ENCODE results near the gene ELAVL1. TPM values are rescaled to one million over a fixed set of nuclear protein-coding genes. Genes with fewer than 3 reads are reported as not detected.

The ELAVL1 gene
- total and polyA plus RNA-seq, 2 of the 13 experiments (the other 11 are each of a cell fraction or from before 2014, with no cell fraction given) = 27.9 to 38.4 TPM

DNA sequence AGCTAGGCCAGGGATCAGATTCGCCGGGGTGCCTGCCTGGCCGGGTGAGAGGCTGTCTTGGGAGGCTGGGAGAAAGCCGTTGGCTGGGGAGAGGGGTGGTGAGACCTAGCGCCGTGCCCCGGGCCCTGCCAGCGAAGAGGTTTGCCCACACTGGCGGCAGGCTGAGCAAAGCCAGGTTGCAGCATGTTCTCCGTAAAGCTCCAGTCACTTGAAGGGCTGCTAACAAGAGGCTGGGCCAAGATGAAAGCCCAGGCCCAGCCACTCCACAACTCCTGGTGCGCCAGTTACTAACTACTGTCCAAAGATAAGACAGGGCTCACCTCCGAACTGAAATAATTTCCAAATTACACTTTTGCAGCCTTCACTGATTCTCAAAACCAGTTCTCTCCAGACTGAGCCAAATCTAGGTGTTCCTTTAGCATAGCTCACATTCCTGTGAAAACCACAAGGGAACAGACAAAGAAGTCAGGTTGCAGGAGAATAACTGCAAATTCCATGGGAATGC, 16.3 kb downstream of the ELAVL1 start (continued):
- TF ChIP-seq, protein P1, sequence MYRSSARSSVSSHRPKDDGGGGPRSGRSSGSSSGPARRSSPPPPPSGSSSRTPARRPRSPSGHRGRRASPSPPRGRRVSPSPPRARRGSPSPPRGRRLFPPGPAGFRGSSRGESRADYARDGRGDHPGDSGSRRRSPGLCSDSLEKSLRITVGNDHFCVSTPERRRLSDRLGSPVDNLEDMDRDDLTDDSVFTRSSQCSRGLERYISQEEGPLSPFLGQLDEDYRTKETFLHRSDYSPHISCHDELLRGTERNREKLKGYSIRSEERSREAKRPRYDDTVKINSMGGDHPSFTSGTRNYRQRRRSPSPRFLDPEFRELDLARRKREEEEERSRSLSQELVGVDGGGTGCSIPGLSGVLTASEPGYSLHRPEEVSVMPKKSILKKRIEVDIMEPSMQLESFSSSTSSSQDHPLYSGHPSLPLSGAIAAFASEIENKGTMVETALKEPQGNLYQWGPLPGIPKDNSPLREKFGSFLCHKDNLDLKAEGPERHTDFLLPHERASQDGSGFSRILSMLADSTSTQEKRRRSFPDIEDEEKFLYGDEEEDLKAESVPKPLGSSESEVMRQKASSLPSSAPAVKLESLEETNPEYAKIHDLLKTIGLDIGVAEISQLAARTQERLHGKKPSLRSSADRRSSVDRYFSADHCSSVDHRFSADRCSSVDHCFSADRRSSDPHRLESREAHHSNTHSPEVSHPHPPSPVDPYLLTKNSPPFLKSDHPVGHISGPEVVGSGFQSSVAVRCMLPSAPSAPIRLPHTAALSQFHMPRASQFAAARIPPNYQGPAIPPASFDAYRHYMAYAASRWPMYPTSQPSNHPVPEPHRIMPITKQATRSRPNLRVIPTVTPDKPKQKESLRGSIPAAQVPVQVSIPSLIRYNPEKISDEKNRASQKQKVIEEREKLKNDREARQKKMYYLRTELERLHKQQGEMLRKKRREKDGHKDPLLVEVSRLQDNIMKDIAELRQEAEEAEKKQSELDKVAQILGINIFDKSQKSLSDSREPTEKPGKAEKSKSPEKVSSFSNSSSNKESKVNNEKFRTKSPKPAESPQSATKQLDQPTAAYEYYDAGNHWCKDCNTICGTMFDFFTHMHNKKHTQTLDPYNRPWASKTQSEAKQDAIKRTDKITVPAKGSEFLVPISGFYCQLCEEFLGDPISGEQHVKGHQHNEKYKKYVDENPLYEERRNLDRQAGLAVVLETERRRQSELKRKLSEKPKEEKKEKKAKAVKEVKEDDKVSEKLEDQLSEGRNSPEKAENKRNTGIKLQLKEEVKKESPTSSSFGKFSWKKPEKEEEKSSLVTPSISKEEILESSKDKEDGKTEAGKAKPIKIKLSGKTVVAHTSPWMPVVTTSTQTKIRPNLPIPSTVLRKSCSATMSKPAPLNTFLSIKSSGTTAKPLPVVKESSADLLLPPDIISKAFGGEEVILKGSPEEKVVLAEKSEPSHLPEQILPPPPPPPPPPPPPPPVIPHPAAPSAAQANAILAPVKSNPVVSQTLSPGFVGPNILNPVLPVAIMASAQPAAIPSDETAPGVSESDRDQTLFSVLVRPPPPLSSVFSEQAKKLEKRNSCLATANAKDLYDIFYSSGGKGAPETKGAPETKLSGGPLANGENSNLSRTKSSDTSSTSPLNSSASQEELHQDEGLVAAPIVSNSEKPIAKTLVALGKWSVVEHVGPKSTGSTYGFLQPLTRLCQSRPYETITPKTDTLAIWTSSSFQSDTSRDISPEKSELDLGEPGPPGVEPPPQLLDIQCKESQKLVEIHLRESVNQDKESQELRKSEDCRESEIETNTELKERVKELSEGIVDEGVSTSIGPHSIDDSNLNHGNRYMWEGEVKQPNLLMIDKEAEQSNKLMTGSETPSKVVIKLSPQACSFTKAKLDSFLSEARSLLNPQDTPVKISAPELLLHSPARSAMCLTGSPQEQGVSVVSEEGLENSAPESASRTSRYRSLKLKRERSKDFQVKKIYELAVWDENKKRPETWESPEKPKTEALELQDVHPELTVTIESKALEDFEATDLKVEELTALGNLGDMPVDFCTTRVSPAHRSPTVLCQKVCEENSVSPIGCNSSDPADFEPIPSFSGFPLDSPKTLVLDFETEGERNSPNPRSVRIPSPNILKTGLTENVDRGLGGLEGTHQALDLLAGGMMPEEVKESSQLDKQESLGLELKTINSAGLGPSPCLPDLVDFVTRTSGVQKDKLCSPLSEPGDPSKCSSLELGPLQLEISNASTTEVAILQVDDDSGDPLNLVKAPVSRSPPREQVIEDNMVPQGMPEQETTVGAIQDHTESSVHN (CRISPR knock-in tag; IDR thresholded peaks at IDR 0.05) = no peak
- TF ChIP-seq NFE2L2 (IDR thresholded peaks at IDR 0.05; ENCODE audit: low read length) (no peak), ZNF337 (CRISPR knock-in tag; IDR thresholded peaks at IDR 0.05; ENCODE audit: borderline replicate concordance, low read depth) (no peak), AHR (CRISPR knock-in tag; IDR thresholded peaks at IDR 0.05) (no peak), MIER3 (CRISPR knock-in tag; IDR thresholded peaks at IDR 0.05; ENCODE audit: borderline replicate concordance) (no peak)
- TF ChIP-seq, protein P2, sequence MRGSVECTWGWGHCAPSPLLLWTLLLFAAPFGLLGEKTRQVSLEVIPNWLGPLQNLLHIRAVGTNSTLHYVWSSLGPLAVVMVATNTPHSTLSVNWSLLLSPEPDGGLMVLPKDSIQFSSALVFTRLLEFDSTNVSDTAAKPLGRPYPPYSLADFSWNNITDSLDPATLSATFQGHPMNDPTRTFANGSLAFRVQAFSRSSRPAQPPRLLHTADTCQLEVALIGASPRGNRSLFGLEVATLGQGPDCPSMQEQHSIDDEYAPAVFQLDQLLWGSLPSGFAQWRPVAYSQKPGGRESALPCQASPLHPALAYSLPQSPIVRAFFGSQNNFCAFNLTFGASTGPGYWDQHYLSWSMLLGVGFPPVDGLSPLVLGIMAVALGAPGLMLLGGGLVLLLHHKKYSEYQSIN (CRISPR knock-in tag; IDR thresholded peaks at IDR 0.05; ENCODE audit: borderline replicate concordance) = no peak
- TF ChIP-seq, protein P3, sequence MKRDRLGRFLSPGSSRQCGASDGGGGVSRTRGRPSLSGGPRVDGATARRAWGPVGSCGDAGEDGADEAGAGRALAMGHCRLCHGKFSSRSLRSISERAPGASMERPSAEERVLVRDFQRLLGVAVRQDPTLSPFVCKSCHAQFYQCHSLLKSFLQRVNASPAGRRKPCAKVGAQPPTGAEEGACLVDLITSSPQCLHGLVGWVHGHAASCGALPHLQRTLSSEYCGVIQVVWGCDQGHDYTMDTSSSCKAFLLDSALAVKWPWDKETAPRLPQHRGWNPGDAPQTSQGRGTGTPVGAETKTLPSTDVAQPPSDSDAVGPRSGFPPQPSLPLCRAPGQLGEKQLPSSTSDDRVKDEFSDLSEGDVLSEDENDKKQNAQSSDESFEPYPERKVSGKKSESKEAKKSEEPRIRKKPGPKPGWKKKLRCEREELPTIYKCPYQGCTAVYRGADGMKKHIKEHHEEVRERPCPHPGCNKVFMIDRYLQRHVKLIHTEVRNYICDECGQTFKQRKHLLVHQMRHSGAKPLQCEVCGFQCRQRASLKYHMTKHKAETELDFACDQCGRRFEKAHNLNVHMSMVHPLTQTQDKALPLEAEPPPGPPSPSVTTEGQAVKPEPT (CRISPR knock-in tag; IDR thresholded peaks at IDR 0.05; ENCODE audit: low read depth) = no peak
